ENCODE data around the gene CDX1.

The CDX1 gene

GRCh38 chr5:150184006-150184405 lies 17.4 kb downstream of the CDX1 start:
- DNase-seq (ENCODE audit: low spot score): no peak

DNA sequence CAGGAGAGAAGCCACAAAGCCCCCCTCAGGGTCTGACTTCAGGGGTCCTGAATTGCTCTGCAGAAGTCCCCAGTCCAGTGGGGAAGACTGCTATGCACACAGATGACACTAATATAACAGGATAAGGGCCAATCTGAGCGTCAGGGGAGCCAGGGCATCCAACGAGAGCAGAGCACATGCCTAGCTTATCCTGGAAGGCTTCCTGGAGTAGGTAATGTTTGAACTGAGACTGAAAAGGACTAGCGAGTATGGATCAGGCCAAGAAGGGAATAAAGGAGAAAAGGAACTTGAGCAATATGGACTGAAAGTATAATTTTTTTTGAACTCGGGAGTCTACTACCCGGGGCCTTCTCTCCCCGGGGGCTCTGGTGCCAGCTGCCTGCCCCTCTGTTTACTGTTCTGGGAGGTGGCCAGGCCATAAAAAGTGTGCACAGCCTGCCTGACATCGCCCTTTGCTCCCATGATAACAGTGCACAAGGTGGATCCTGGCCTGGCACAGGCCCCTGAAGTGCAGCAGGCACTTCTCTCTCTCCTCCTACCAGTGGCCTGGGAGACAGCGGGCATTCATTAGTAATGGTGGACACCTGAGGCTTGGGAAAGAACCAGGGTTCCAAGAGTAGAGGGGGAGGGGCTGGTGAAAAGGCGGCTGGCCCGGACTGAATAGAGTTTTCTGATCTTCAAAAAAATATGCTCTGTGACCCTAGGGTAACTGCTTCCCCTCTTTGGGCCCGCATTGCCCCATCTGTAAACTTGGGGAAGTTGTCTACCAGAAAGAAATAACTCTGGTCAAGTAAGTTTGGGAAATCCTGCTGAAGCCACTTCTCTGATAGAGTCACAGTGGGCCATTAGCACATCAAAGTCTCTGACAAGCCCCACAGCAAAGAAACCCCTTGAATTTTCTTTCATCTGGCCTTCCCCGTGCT lies 18.7 kb downstream of the CDX1 start:
- no peak for DNase-seq (ENCODE audit: low spot score)

DNA sequence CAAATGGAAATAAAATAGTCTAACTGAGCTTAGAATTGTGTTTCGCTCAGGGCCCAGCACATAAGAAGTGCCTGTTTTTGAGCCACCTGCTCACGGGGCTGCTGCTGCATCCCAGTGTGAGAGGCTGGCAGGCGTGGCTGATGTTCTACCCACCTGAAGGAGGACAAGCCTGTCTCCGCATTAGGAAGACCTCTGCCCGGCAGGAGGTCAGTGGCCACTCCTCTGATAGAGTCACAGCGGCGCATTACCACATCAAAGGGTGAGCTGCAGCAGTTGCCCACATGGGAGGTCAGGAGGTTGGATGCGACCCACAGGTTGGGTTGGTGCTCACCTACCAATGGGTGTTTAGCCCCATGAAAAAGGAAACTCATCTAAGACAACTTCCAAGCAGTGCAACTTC lies 19.6 kb downstream of the CDX1 start:
- DNase-seq (ENCODE audit: low spot score): no peak

DNA sequence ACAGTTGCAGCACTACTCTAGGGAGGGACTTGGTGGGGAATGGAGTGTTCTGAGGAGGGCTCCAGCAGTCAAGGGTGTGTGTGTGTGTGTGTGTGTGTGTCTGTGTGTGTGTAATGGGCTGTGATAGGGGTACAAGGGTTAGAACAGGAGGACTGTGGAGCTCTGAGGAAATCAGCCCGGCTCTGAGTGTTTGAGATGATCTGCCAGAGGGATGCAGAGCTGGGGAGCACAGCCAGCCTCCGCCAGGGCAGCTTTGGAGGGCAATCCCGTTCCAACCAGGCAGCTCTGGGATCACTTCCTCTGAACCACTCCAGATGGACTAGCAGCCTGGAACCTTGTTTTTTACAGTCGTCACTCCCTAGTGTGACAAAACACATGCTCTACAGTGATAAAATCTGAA lies 20.3 kb downstream of the CDX1 start:
- DNase-seq (ENCODE audit: low spot score): no peak

DNA sequence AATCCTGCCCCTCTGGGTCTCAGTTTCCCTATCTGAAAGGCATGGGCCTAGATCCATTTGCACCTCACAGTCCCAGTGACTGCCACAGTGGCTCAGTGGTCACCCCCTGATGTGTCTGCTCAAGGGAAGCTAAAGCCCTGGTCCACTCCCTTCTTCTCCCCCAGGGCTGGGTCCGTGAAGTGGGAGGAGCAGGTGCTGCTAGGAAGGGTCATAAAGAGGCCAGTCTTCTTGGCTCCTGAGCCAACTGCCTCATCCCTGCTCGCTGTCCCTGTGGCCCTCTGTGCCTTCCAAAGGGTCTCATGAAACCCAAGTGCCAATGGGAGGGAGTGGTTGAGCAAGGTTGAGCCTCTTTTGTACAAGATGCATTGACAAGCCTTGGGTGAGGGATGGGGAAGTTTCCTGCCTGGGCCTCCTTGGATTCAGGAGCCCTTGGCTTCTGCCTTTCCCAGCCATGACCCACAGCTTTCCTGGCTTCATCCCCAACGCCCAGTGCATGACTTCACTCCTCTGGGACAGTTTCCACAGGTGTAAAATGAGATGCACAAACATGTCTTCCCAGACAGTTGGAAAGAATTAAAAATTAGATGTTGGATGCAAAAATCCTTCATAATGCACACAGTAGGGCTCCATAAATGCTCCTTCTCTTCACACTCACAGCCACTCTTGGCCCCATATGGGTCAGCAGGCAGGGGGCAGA lies 21.7 kb downstream of the CDX1 start:
- DNase-seq (ENCODE audit: low spot score): no peak

DNA sequence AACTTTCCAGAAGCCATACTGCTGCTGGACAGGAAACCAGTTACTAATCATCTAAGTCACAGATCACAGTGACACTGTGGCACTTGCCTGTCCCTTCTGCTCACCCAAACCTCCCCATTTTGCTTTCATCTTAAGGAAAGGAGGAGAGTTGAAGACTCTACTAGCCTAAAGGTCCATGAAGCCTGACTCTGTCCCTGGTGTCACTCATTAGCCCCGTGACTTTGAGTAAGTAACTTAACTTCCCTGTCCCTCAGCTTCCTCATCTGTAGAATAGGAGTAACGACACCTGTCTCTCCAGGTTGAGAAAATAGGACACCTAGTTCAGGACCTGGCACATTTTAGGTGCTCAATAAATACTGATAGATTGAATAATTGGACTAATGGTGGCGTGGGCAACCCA lies 22.7 kb downstream of the CDX1 start:
- no peak for DNase-seq (ENCODE audit: low spot score)

DNA sequence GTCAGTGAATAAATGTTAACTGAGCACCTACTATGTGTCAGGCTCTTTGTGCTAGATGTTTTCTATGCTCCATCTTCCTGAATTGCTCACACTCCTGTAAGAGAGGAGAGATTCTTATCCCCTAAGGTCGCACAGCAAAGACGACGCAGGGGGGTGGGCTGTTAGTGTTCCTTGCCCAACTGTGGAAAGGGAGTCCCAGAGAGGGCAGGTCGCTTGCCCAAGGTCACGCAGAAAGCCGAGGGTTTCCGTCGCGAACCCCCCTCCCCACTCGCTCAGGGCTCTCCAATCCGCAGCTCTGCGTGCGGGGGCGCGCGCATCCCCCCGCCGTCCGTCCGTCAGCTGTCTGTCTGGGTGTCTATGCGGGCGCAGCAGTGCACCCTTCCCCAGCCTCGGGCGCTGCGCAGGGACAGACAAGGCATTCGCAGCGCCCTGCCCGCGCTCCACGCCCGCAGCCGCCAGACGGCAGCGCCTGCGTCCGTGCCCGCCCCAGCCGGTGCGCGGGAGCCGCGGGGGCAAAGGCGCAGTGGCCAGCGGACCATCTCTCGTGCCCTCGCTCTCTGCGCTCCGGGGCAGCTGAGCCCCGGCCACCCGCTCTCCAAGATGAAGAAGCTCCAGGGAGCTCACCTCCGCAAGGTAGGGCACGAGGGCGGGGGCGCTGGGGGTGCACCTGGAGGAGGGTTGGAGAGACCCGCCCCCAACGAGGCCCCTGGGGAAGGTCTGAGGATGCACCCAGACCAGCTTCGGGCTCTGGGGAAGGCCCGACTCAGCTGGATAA lies 23.3 kb downstream of the CDX1 start, which contains the start of gene SLC6A7:
Gene SLC6A7 (plus strand): TSS at position 335 of the 775 bp plus-strand sequence. CDS start 266 bp downstream, at position 601.
- DNase-seq (ENCODE audit: low spot score): no peak

DNA sequence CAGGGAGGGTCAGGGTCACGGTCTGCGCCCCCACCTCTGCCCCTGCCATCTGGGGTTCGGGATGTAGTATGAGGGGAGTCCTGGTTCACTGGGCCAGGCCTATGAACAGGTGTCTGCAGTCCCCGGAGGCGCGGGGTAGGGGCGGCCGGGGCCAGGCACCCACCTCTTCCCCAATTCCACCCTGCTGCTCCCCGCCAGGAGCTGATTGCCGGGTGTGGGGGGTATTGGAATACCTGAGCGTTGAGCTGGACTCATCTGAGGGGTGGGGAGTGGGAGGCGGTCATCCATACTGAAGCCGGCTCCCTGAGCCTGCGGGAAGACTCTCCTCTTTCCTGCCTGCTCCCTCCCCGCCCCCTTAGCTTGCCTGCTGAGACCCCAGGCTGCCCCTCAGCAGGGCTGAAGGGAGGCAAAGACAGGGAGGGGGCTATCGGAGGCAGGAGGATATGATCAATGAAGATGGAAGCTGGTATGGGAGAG lies 24.0 kb downstream of the CDX1 start:
- no peak for DNase-seq (ENCODE audit: low spot score)

DNA sequence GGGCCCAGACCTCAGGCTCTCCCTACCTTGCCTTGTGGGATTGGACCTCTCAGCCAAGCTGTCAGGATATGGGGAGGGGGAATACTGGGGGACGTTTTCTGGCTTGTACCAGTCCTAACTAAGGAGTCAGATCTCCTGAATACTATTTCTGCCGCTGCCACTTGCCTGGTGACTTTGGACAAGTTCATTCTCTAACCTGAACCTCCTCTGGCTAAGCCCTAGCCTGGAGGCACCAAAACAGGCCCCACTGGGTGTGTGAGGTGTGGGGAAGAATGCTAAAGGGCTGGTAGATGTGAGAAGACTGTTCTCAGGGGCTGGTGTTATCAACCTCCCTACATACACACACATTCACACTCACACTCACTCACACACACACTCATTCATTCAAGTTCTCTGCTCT lies 24.4 kb downstream of the CDX1 start:
- no peak for DNase-seq (ENCODE audit: low spot score)

DNA sequence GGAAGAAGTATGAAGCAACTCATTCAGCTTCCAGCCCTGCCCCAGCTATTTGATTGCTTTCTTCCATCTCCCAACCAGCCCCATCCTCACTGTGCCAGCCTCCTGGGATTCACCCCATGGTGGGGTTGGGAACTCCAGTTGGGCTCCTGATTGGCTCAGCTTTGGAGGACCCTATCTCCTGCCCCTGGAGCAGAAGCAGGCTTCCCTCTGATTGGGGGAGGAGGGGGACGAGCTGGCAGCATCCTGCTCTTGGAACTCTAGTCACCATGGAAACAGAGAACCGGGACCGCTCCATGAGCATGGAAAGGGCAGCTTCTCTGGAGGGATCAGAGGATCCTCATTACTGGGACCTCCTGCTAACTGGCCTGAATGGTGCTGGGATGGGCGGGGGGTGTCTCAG lies 25.9 kb downstream of the CDX1 start:
- no peak for DNase-seq (ENCODE audit: low spot score)

DNA sequence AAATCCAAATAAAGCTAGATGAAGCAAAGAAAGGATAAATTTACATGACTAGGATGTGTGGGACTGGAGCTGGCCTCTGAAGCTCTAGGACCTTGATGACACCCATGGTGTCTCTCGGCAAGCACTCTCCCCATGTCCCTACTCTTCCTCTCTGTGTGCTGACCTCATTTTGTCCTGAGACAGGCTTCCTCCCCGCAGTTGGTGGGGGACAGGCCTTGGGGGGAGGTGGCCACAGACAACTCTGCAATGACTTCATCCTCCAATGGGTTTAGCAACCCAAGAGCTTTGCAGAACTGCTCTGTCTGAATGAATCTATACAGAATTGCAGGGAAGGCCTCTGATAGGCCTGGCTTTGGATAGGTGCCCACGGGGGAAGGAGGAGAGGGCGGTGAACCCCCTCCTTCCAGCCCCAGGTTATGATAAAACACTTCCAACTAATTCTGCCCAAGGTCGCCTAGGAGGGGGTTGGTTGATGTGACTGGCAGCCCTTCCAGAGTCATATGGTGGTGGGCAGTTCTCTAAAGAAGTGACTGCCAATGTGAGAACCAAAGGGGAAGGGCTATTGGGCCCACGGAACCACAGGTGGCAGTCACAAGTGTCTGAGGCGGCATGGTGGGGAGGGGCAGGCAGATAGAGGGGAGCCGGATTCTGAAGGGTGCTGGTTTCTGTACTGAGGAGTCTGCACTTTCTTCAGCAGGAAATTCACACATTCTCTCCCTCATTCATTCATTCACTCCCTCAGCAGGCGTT lies 29.3 kb downstream of the CDX1 start:
- no peak for DNase-seq (ENCODE audit: low spot score)

- DNase-seq (ENCODE audit: low spot score): no peak
Measured at GRCh38 chr5:150196514-150196913, 29.9 kb downstream of the CDX1 start.

DNA sequence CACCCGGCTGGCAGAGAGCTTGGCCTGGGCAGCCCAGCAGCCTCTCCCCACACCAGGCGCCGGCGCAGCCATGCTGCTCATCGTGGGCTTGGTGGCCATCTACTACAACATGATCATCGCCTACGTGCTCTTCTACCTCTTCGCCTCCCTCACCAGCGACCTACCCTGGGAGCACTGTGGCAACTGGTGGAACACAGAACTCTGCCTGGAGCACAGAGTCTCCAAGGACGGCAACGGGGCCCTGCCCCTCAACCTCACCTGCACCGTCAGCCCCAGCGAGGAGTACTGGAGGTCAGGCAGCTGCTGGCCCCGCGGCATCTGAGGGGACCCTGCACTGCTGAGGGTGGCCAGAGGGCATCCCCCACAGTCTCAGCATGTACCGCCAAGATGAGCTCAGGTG lies 30.4 kb downstream of the CDX1 start:
- no peak for DNase-seq (ENCODE audit: low spot score)

DNA sequence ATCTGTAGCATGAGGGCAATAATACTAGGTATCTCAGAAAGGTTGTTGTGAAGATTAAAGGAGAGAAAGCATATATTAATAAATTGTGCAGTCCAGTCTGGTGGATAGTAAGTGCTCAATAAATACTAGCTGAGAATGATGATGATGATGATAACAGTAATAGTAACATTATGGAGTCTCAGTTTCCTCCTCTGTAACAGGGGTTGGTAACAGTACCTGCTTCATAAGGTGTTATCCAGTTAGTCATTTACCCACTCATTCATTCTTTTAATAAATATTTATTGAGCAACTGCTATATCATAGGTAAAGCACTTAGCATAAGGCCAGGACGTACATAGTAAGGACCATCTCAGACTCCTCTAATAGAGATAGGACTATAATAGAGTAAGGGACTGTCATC lies 30.9 kb downstream of the CDX1 start:
- DNase-seq (ENCODE audit: low spot score): no peak

GRCh38 chr5:150202501-150202900 lies 35.9 kb downstream of the CDX1 start:
- no peak for DNase-seq (ENCODE audit: low spot score)

DNA sequence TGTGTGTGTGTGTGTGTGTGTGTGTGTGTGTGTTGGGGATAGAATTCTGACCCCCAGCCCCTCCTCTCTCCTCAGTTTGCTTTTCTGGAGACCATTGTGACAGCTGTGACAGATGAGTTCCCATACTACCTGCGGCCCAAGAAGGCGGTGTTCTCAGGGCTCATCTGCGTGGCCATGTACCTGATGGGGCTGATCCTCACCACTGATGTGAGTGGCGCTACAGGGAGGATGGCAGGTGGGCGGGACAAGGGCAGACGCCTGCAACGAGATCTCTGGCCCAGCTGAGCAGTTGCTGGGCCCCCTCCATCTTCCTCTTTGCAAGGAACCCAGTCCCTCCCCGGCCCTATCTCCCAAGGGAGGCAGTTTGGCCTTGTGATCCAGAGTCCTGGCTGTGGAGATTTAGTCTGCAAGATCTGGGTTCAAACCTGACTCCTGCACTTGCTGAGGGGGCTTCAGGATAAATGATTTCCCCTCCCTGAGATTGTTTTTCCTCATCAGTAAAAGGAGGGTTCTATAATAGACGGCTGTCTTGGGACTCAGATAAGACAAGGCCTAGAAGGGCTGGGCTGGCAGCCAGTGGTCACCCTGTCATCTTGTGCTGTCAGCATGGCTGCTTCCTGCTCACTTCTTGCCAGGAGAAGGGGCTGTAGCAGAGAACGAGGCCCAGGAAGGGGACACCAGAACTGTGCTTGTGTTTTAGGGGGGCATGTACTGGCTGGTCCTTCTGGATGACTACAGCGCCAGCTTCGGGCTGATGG lies 37.4 kb downstream of the CDX1 start:
- no peak for DNase-seq (ENCODE audit: low spot score)

DNA sequence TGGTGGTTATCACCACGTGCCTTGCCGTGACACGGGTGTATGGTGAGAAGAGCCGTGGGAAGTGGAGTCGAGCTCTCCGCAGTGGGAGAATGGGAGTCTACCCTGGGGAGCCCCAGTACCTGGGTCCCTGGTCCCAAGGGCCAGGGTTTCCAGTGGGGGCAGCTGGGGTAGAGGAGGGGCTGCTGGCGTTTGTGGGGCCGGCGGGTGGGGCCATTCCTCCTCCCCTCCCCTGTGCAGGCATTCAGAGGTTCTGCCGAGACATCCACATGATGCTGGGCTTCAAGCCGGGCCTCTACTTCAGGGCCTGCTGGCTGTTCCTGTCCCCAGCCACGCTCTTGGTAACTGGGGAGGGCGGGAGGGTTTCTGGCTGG lies 38.0 kb downstream of the CDX1 start:
- DNase-seq (ENCODE audit: low spot score): no peak

GRCh38 chr5:150206098-150206778 lies 39.7 kb downstream of the CDX1 start:
- DNase-seq (ENCODE audit: low spot score): no peak

- DNase-seq (ENCODE audit: low spot score): no peak
Measured at GRCh38 chr5:150206779-150207115, 40.2 kb downstream of the CDX1 start.
